ENCODE results near the gene CACNA1I. TPM values are rescaled to one million over a fixed set of nuclear protein-coding genes. Genes with fewer than 3 reads are reported as not detected.

Gene CACNA1I
- total and polyA plus RNA-seq, 12 donors: under 0.01 to 0.06 (median 0.05) TPM; not detected in 6

DNA sequence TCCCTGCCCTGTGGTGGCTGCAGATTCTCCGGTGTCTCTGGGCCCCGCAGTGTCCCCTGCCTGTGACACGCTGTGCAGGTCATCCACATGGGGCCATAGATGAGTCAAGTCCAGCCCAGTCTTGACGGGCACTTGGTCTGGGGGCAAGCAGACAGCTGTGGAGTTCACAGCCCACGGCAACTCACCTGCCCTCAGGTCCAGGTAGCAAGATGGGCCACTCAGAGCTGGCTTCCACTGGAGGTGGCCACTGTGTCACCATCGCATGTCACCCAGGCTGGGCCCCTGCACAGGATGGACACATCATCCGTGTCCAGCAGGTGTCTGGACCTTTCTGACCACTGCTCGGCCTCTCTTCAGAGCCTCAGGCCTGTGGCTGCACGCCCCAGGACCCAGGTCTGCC, 109.9 kb downstream of the CACNA1I start:
- H3K27ac ChIP-seq: no peak overlapping the region
- H3K36me3 ChIP-seq: no peaks in the 10 kb centered on the region
- ATAC-seq (no peak), DNase-seq (no peak)
- intact Hi-C loops (cut with DNase I): no loop called here
- H3K4me3 ChIP-seq: no peak overlapping the region
- no peaks in the 10 kb centered on the region for H3K9me3 ChIP-seq
- TF ChIP-seq, protein P1, sequence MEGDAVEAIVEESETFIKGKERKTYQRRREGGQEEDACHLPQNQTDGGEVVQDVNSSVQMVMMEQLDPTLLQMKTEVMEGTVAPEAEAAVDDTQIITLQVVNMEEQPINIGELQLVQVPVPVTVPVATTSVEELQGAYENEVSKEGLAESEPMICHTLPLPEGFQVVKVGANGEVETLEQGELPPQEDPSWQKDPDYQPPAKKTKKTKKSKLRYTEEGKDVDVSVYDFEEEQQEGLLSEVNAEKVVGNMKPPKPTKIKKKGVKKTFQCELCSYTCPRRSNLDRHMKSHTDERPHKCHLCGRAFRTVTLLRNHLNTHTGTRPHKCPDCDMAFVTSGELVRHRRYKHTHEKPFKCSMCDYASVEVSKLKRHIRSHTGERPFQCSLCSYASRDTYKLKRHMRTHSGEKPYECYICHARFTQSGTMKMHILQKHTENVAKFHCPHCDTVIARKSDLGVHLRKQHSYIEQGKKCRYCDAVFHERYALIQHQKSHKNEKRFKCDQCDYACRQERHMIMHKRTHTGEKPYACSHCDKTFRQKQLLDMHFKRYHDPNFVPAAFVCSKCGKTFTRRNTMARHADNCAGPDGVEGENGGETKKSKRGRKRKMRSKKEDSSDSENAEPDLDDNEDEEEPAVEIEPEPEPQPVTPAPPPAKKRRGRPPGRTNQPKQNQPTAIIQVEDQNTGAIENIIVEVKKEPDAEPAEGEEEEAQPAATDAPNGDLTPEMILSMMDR (IDR thresholded peaks at IDR 0.05): no peak
- no peaks in the 10 kb centered on the region for H3K4me1 ChIP-seq
- H3K27me3 ChIP-seq: peaks cover 0 to 84% (median 43%) of the 10 kb centered on the region in 7 donors
- WGBS, 2 donors: 85 to 87% methylated on average over 9 of the region's 9 CpGs

DNA sequence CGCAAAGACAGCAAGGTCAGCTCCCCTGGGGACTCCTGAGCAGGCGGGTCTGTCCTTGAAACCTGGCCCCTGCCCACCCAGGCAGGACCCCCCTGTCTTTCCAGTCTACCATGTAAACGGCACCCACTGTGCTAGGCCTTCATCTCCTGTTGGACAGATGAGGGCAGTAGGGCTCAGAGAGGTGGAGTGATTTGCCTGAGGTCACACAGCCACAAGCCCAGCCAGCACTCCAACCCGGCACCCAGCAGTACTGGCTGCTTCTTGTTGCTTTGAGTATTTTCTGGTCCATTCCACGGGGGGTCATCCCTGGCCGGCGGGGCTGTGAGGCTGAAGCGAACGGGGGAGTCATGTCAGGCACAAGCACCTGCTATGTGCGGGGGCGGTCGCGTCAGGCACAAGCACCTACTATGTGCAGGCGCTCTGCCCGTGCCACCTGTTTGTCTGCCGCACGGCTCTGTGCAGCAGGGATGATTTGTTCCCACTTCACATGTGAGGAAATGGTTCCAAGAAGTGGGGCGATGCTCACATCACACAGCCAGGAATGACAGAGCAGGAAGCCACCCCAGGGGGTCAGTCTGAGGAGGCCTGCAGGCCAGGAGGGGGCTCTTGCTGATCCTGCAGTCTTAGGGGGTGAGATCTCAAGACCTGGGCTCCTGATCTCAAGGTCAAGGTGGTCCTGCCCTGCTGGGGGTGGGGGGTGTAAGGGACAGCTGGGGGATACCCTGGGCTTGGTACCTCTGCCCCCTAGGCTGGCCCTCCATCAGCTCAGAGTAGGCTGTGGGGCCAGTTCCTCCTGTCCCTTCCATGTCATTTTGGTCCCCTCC, 110.7 kb downstream of the CACNA1I start:
- intact Hi-C loops (cut with DNase I): no loop called here
- Histone ChIP-seq H3K9me3 (no peaks in the 10 kb centered on the region), H3K27ac (no peak overlapping the region), H3K4me1 (no peaks in the 10 kb centered on the region), H3K36me3 (no peaks in the 10 kb centered on the region), H3K27me3 (peaks cover 0 to 83% (median 46%) of the 10 kb centered on the region in 7 donors), H3K4me3 (no peak overlapping the region)
- ATAC-seq (no peak), DNase-seq (no peak)
- WGBS, 2 donors: 86 to 90% methylated on average over 18 of the region's 18 CpGs
- TF ChIP-seq, protein P1 (IDR thresholded peaks at IDR 0.05): no peak

DNA sequence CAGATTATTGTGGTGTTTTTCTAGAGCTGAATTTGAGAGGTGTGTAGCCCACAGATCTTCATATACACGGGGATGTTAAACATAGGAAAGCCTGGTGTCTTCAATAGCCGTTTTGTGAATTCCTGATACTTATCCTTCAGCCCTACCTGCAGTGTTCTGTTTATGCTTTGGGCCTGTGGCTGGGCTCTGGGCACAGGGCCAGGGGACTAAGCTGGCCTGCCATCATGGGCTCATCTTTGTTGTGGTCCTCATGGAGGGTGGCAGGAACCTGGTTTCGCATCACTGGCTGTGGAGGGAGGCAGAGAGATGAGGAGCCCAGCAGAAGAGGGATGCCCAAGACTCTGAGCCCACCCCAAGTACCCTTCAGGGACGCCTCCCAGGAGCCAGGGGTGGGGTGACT, 112.4 kb downstream of the CACNA1I start:
- peaks cover 10 to 86% (median 61%) of the 10 kb centered on the region in 7 donors for H3K27me3 ChIP-seq
- DNase-seq (no peak), ATAC-seq (no peak)
- intact Hi-C loops (cut with DNase I): no loop called here
- no peaks in the 10 kb centered on the region for H3K9me3 ChIP-seq
- no peak overlapping the region for H3K4me3 ChIP-seq
- H3K4me1 ChIP-seq: no peaks in the 10 kb centered on the region
- TF ChIP-seq, protein P1 (IDR thresholded peaks at IDR 0.05): no peak
- H3K27ac ChIP-seq: no peak overlapping the region
- H3K36me3 ChIP-seq: no peaks in the 10 kb centered on the region
- WGBS, 2 donors: 82 to 84% methylated on average over 4 of the region's 4 CpGs

DNA sequence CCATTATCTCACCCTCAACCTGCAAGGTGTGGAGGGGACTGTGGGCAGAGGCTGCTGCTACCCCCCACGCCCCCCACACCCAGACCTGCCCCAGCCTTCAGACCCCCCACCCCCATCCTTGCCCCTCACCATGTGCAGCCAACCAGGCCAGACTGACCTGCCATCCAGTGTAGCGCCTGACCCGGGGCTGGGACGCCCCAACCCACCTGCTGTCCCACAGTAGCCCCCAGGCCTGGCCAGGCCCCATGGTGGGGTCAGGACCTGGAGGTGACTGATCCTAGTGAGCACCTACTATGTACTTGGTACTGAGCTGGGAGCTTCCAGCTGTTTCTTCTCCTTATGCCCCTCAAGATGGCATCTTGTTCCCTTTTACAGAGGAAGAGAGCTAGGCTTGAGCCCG, 113.1 kb downstream of the CACNA1I start:
- intact Hi-C loops (cut with DNase I): no loop called here
- H3K36me3 ChIP-seq: no peaks in the 10 kb centered on the region
- H3K27me3 ChIP-seq: peaks cover 10 to 92% (median 63%) of the 10 kb centered on the region in 7 donors
- DNase-seq (no peak), ATAC-seq (no peak)
- H3K27ac ChIP-seq: no peak overlapping the region
- no peak overlapping the region for H3K4me3 ChIP-seq
- WGBS, 2 donors: 85 to 88% methylated on average over 5 of the region's 5 CpGs
- no peaks in the 10 kb centered on the region for H3K9me3 ChIP-seq
- no peaks in the 10 kb centered on the region for H3K4me1 ChIP-seq
- TF ChIP-seq, protein P1 (IDR thresholded peaks at IDR 0.05): no peak
